Measurements from ENCODE around the gene LIM2.

Gene LIM2

GRCh38 chr19:51357952-51358351 is 29.8 kb downstream of the LIM2 start:
- in situ Hi-C loops (cut with MboI; ENCODE audit: low pct_unique_long_range_greater_than_20kb, low sequenced_read_pairs, unreplicated experiment), result no loop called here
- no peak for TF ChIP-seq CTCF (IDR thresholded peaks at IDR 0.05; ENCODE audit: extremely low read depth, insufficient read depth, missing control alignments)
- no peak for DNase-seq (ENCODE audit: low spot score)

DNA sequence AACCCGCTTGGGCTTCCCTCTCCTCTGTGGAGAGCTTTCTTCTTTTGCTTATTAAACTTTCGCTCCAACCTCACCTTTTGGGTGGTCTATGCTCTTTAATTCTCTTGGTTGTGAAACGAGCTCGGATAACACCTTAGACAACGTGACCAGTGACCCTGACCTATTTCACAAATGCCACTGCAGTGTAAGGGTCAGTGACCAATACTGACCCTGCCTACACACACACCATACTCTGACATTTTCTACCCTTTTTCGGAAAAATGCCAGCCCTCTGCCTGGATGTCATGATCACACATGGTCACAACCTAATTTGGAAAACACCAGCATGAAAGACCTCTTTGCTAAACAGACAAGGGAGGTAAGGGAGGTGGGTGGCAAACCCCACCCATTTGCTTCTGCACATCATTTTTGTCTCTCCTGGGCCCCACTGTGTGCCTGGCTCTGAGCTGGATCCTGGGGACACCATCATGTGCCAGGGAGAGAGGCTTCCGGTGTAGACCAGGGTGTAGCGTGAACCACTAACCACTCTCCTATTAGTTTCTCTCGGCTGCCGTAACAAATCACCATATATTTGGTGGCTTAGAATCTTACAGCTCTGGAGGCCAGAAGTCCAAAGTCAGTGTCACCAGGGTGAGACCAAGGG is 31.5 kb downstream of the LIM2 start:
- in situ Hi-C loops (cut with MboI; ENCODE audit: low pct_unique_long_range_greater_than_20kb, low sequenced_read_pairs, unreplicated experiment), result no loop called here
- no peak for TF ChIP-seq CTCF (IDR thresholded peaks at IDR 0.05; ENCODE audit: extremely low read depth, insufficient read depth, missing control alignments)
- DNase-seq (ENCODE audit: low spot score), result no peak

DNA sequence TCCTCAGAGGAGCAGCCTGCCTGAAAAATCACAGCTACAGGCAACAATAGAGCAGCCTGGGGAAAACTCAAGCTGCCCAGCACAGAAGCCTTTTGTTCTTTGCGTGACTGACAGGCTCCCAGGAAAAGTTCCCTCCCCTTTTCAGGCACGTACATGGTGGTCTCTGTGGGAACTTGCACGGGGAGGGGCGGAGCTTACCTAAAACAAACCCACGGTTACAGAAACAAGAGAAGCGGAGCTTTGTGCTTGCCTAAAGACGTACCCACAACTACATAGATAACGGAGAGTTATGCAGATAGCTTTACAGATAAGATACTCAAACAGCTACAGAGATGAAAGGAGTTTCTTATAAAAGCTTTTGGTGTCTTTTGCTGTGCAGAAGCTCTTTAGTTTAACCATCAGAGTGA is 33.0 kb downstream of the LIM2 start:
- no peak for TF ChIP-seq CTCF (IDR thresholded peaks at IDR 0.05; ENCODE audit: extremely low read depth, insufficient read depth, missing control alignments)
- no peak for DNase-seq (ENCODE audit: low spot score)
- in situ Hi-C loops (cut with MboI; ENCODE audit: low pct_unique_long_range_greater_than_20kb, low sequenced_read_pairs, unreplicated experiment), result no loop called here

GRCh38 chr19:51354103-51354741 is 33.6 kb downstream of the LIM2 start:
- DNase-seq (ENCODE audit: low spot score), result no peak
- in situ Hi-C loops (cut with MboI; ENCODE audit: low pct_unique_long_range_greater_than_20kb, low sequenced_read_pairs, unreplicated experiment), result no loop called here
- no peak for TF ChIP-seq CTCF (IDR thresholded peaks at IDR 0.05; ENCODE audit: extremely low read depth, insufficient read depth, missing control alignments)

DNA sequence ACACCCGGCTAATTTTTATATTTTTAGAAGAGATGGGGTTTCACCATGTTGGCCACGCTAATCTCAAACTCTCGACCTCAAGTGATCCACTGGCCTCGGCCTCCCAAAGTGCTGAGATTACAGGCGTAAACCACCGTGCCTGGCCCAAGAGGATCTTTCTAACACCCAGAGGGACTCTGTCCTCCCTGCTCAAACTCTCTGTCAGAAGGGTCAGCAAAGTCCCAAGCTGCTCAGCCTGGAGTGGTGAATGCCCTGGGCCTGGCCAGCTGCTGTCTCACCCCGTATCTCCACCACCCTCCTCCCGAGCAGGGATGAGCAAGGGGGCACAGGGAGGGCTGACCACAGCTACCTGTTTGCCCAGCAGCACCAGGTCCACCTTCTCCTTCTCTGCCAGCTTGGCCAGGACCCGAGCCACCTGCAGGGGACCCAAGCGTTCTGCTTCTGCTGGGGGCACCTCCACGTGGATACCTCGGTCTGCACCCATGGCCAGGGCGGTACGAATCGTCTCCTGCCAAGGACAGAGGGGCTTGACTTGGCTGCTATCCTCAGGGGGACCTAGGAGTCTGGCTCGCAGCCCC is 34.9 kb downstream of the LIM2 start:
- no peak for TF ChIP-seq CTCF (IDR thresholded peaks at IDR 0.05; ENCODE audit: extremely low read depth, insufficient read depth, missing control alignments)
- no peak for DNase-seq (ENCODE audit: low spot score)
- in situ Hi-C loops (cut with MboI; ENCODE audit: low pct_unique_long_range_greater_than_20kb, low sequenced_read_pairs, unreplicated experiment), result no loop called here

DNA sequence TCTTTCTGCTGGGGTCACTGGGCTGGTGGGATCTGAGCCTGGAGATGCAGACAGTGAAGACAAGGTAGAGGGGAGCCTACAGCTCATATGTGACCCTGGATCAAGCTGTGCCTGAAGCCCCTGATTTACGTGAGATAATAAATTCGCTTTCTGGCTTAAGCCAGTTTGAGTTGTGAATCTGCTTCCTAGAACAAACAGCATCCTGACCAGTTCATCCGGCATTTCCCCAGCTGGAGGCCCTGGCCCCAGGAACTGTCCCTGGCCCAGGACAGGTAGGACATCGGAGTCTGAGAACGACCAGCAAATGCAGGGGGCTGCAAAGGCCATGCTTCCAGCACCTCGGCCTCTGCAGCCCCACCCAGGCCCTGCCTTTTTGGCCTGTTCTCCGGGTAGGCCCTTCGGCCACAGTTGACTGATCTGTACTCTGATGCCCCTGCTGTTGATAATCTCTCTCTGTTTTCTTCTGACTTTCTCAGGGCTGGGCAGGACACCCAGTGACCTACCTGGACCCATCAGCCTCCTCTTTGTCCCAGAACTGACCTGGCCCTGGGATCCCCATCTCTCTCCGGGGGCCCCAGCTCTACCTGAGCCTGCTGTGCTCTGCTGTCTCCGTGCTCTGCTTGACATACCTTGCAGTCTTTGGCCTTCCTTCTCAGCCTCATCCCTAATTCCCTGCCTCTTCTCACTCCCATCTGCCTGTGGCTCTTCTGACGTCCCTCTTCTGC is 36.3 kb downstream of the LIM2 start:
- no peak for DNase-seq (ENCODE audit: low spot score)
- no peak for TF ChIP-seq CTCF (IDR thresholded peaks at IDR 0.05; ENCODE audit: extremely low read depth, insufficient read depth, missing control alignments)
- in situ Hi-C loops (cut with MboI; ENCODE audit: low pct_unique_long_range_greater_than_20kb, low sequenced_read_pairs, unreplicated experiment), result no loop called here
